Transverse colon (tissue), 4 donors: Measurements from ENCODE around the gene BTN3A1.

Experiments used
- EP300 ChIP-seq: sonication (generic); formaldehyde crosslinking; IDR thresholded peaks from one replicate; pipeline ENCODE4 v1.6.1; 2017; ENCODE audit warnings: antibody characterized with exemption, low read depth
- POLR2A ChIP-seq: fragments of 450-650 bp; IDR thresholded peaks from one replicate; pipeline ENCODE4 v1.6.1; 2016; ENCODE audit warnings: antibody characterized with exemption, mild to moderate bottlenecking, moderate library complexity
- POLR2AphosphoS5 ChIP-seq, 3 donors: sonication (generic); formaldehyde crosslinking; IDR thresholded peaks; one replicate each; pipeline ENCODE4 v1.6.1; 2016; ENCODE audit warnings: antibody characterized with exemption in 3 of 3
- TF ChIP-seq, protein P1 (sequence below), 5 experiments: fragments of 200-600 bp in 3 of 5; fragments of 450-650 bp in 2 of 5; sonication (generic) in 3 of 5; IDR thresholded peaks; 1 replicate in 2 of 5; 2 replicates in 3 of 5; pipeline ENCODE4 v1.5.1; 2016 to 2017; ENCODE audit warnings: antibody characterized with exemption in 5 of 5, inconsistent platforms in 3 of 5, mild to moderate bottlenecking in 2 of 5, moderate library complexity in 1 of 5

DNA sequence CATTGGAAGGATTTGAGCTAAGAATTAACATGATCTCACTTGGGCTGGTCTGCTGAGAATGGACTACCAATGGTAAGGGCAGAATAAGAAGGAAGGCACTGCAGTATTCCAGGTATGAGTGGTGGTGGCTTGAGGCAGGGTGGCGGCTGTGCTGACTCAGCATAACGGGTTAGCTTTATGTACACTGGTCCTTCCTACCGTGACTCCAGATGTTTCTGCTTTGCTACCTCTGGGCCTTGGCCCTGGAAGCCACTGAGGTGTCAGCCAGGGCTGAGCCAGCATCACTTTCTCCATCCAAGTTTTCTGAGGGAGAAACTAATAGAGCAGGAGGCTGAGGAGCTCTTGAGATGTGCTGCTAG, 25.4 kb downstream of the BTN3A1 start:
- TF ChIP-seq POLR2AphosphoS5 (IDR thresholded peaks at IDR 0.05), result no peak
- no peak for TF ChIP-seq EP300
- TF ChIP-seq, protein P1, sequence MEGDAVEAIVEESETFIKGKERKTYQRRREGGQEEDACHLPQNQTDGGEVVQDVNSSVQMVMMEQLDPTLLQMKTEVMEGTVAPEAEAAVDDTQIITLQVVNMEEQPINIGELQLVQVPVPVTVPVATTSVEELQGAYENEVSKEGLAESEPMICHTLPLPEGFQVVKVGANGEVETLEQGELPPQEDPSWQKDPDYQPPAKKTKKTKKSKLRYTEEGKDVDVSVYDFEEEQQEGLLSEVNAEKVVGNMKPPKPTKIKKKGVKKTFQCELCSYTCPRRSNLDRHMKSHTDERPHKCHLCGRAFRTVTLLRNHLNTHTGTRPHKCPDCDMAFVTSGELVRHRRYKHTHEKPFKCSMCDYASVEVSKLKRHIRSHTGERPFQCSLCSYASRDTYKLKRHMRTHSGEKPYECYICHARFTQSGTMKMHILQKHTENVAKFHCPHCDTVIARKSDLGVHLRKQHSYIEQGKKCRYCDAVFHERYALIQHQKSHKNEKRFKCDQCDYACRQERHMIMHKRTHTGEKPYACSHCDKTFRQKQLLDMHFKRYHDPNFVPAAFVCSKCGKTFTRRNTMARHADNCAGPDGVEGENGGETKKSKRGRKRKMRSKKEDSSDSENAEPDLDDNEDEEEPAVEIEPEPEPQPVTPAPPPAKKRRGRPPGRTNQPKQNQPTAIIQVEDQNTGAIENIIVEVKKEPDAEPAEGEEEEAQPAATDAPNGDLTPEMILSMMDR (IDR thresholded peaks at IDR 0.05), result no peak
- TF ChIP-seq POLR2A, result no peak
